ENCODE measurements around the gene GNL1.
A peak's percentile ranks its signal among the peaks of the same experiment; 100 is the strongest.

GRCh38 chr6:30556066-30556905 is at the start of gene GNL1:
- TF ChIP-seq, protein P1, sequence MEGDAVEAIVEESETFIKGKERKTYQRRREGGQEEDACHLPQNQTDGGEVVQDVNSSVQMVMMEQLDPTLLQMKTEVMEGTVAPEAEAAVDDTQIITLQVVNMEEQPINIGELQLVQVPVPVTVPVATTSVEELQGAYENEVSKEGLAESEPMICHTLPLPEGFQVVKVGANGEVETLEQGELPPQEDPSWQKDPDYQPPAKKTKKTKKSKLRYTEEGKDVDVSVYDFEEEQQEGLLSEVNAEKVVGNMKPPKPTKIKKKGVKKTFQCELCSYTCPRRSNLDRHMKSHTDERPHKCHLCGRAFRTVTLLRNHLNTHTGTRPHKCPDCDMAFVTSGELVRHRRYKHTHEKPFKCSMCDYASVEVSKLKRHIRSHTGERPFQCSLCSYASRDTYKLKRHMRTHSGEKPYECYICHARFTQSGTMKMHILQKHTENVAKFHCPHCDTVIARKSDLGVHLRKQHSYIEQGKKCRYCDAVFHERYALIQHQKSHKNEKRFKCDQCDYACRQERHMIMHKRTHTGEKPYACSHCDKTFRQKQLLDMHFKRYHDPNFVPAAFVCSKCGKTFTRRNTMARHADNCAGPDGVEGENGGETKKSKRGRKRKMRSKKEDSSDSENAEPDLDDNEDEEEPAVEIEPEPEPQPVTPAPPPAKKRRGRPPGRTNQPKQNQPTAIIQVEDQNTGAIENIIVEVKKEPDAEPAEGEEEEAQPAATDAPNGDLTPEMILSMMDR (IDR thresholded peaks at IDR 0.05), result peak in 3 of 7 experiments; percentile 25 to 30 (median 27)
- peak; percentile 48 to 82 (median 75) for TF ChIP-seq POLR2A (IDR thresholded peaks at IDR 0.05)
